K562 (cell line): Measurements from ENCODE around the gene C10orf71. TPM values are rescaled to one million over a fixed set of nuclear protein-coding genes. Genes with fewer than 3 reads are reported as not detected.

Experiments
- ATF4 ChIP-seq: fragments of 450-650 bp; formaldehyde crosslinking; IDR thresholded peaks from 2 replicates; pipeline ENCODE4 v1.4.0; 2022; ENCODE audit warnings: mild to moderate bottlenecking, moderate library complexity
- BRCA1 ChIP-seq, 2 experiments: fragments of 450-650 bp in 1 of 2; sonication (generic) in 1 of 2; formaldehyde crosslinking in 1 of 2; IDR thresholded peaks; 2 replicates each; pipeline versions ENCODE4 v1.5.0 to v1.6.1; 2017 to 2020; ENCODE audit warnings: mild to moderate bottlenecking in 1 of 2, missing genetic modification reagents in 1 of 2
- BRF2 ChIP-seq: IDR thresholded peaks from 3 replicates; pipeline ENCODE4 v1.6.1; 2011; ENCODE audit warnings: borderline replicate concordance, mild to moderate bottlenecking; ENCODE audit not compliant: insufficient read length, insufficient read depth
- CBX8 ChIP-seq: fragments of 200-600 bp; sonication (generic); IDR thresholded peaks from 2 replicates; pipeline ENCODE4 v1.6.1; 2012; ENCODE audit warnings: borderline replicate concordance, mixed run types, low read depth, mild to moderate bottlenecking, moderate library complexity, mixed read lengths, low read length, control low read depth, inconsistent platforms; ENCODE audit not compliant: poor library complexity, severe bottlenecking; ENCODE audit errors: extremely low read depth
- CTCFL ChIP-seq: IDR thresholded peaks from 2 replicates; pipeline ENCODE4 v1.6.1; 2011; ENCODE audit warnings: borderline replicate concordance, low read depth, mild to moderate bottlenecking, moderate library complexity, low read length; ENCODE audit not compliant: insufficient read depth, poor library complexity, severe bottlenecking
- KLF13 ChIP-seq: fragments of 450-650 bp; IDR thresholded peaks from 2 replicates; pipeline ENCODE4 v1.6.1; 2016; ENCODE audit warnings: missing genetic modification characterization, low read depth, mild to moderate bottlenecking, missing compliant biosample characterization, moderate library complexity, borderline replicate concordance
- NR4A1 ChIP-seq, 2 experiments: fragments of 250-450 bp in 1 of 2; fragments of 450-650 bp in 1 of 2; sonication (Bioruptor Pico) in 1 of 2; IDR thresholded peaks; 2 replicates each; pipeline versions ENCODE4 v1.4.0 to v1.6.1; 2016 to 2020; ENCODE audit warnings: mild to moderate bottlenecking in 2 of 2, missing compliant biosample characterization in 1 of 2, missing genetic modification characterization in 1 of 2, moderate library complexity in 1 of 2
- OTX1 ChIP-seq: fragments of 450-650 bp; formaldehyde crosslinking; IDR thresholded peaks from 2 replicates; pipeline ENCODE4 v1.4.0; 2022; ENCODE audit warnings: mild to moderate bottlenecking
- ZKSCAN8 ChIP-seq: fragments of 200-800 bp; sonication (Bioruptor generic); IDR thresholded peaks from 2 replicates; pipeline ENCODE4 v1.6.1; 2016; ENCODE audit warnings: missing genetic modification characterization, missing compliant biosample characterization
- ZNF224 ChIP-seq: sonication (generic); formaldehyde crosslinking; IDR thresholded peaks from 2 replicates; pipeline ENCODE4 v1.8.0; 2022; ENCODE audit warnings: mild to moderate bottlenecking, missing genetic modification reagents
- ZNF23 ChIP-seq: fragments of 250-450 bp; sonication (Bioruptor Pico); IDR thresholded peaks from 2 replicates; pipeline ENCODE4 v1.4.0; 2020; ENCODE audit warnings: mild to moderate bottlenecking
- ZNF311 ChIP-seq: fragments of 250-450 bp; sonication (Bioruptor Pico); IDR thresholded peaks from 2 replicates; pipeline ENCODE4 v1.4.0; 2020; ENCODE audit warnings: mild to moderate bottlenecking, moderate library complexity
- ZNF512 ChIP-seq: IDR thresholded peaks from 2 replicates; pipeline ENCODE4 v1.6.1; 2016; ENCODE audit warnings: missing genetic modification characterization, missing compliant biosample characterization
- ZNF561 ChIP-seq: fragments of 450-650 bp; formaldehyde crosslinking; conservative IDR thresholded peaks from 2 replicates; pipeline ENCODE4 v1.4.0; 2020; ENCODE audit warnings: mild to moderate bottlenecking, moderate library complexity
- ZNF740 ChIP-seq, 3 experiments: fragments of 200-800 bp in 1 of 3; sonication (Bioruptor generic) in 1 of 3; sonication (generic) in 1 of 3; formaldehyde crosslinking in 1 of 3; IDR thresholded peaks; 2 replicates each; pipeline versions ENCODE4 v1.6.1 to v1.8.0; 2016 to 2022; ENCODE audit warnings: mild to moderate bottlenecking in 2 of 3, missing compliant biosample characterization in 2 of 3, missing genetic modification characterization in 2 of 3, missing genetic modification reagents in 1 of 3
- ZNF785 ChIP-seq: fragments of 250-450 bp; sonication (Bioruptor Pico); IDR thresholded peaks from 2 replicates; pipeline ENCODE4 v1.4.0; 2020; ENCODE audit warnings: mild to moderate bottlenecking
- polyA plus RNA-seq, 8 experiments: library from polyadenylated mRNA; depleted of rRNA in 4 of 8; stranded (reverse) in 5 of 8; unstranded in 3 of 8; fragments of >200 nt; fragmentation: Nextera tagmentation in 2 of 8; fragmentation: Illumina TruSeq in 1 of 8; extraction: Ambion mirVana in 2 of 8; extraction: Trizol in 1 of 8; gene quantifications; 2 replicates each; pipeline versions ENCODE4 v1.2.1 to v1.2.3, GENCODE V29; 2011 to 2014; ENCODE audit warnings: inconsistent platforms in 1 of 8, missing spikeins in 1 of 8
- total RNA-seq, 7 experiments: library from RNA; depleted of rRNA in 6 of 7; stranded (reverse); fragments of >200 nt in 6 of 7; fragmentation: Illumina TruSeq in 2 of 7; extraction: Trizol in 2 of 7; gene quantifications; 2 replicates each; pipeline versions ENCODE4 v1.2.1 to v1.2.3, GENCODE V29; 2011 to 2021; ENCODE audit warnings: low replicate concordance in 1 of 7

C10orf71 gene
- total and polyA plus RNA-seq, 9 of the 15 experiments (the other 6 are each of a cell fraction or from before 2014, with no cell fraction given), result 0.06 to 4.5 (median 1.3) TPM

GRCh38 chr10:49300140-49300974 lies 1.4 kb downstream of the C10orf71 start (continued):
- no peak for TF ChIP-seq ZNF740 (CRISPR knock-in tag; IDR thresholded peaks at IDR 0.05)
- no peak for TF ChIP-seq ZNF740 (tag; IDR thresholded peaks at IDR 0.05)
- no peak for TF ChIP-seq ZNF785 (CRISPR knock-in tag)
- TF ChIP-seq ZNF311 (CRISPR knock-in tag), result 0 out of 2 replicates have a peak, but pooled peaks have one; percentile 39
- no peak for TF ChIP-seq ZNF224
- TF ChIP-seq ATF4 (CRISPR knock-in tag), result 0 out of 2 replicates have a peak, but pooled peaks have one; percentile 16
- no peak for TF ChIP-seq ZNF512 (tag)
- TF ChIP-seq OTX1, result no peak
- peak; percentile 22; the same call in 1 of the 2 replicates for TF ChIP-seq ZNF23 (CRISPR knock-in tag)
- TF ChIP-seq ZNF561 (CRISPR knock-in tag), result no peak
- no peak for TF ChIP-seq CTCFL
- peak; percentile 75; the same call in 1 of the 2 replicates for TF ChIP-seq ZKSCAN8 (CRISPR knock-in tag)
- no peak for TF ChIP-seq KLF13 (tag)
- no peak for TF ChIP-seq BRF2
- TF ChIP-seq CBX8, result no peak
- TF ChIP-seq NR4A1 (CRISPR knock-in tag; IDR thresholded peaks at IDR 0.05), result no peak
- peak; percentile 76; the same call in 1 of the 2 replicates for TF ChIP-seq NR4A1 (tag; IDR thresholded peaks at IDR 0.05)
- TF ChIP-seq BRCA1 (IDR thresholded peaks at IDR 0.05), result no peak
- no peak for TF ChIP-seq BRCA1 (CRISPR knock-in tag; IDR thresholded peaks at IDR 0.05)
